Stimulated activated naive CD8-positive, alpha-beta T cell treated with anti-CD3 and anti-CD28 coated beads, Interleukin-15, Interleukin-2, amounts not matched to agents 100 ng/mL and 50 ng/mL, for 24 hours (primary cell): Measurements from ENCODE around the gene UGT1A10.

Experiments used
- H3K27ac Mint-ChIP-seq: one replicate; pipeline ENCODE4 v1.8.0; 2021; ENCODE audit warnings: mild to moderate bottlenecking, mixed read lengths
- H3K27me3 Mint-ChIP-seq: one replicate; pipeline ENCODE4 v1.8.0; 2021; ENCODE audit warnings: mixed read lengths
- H3K36me3 Mint-ChIP-seq: one replicate; pipeline ENCODE4 v1.8.0; 2021; ENCODE audit warnings: low read depth, mixed read lengths
- H3K4me1 Mint-ChIP-seq: one replicate; pipeline ENCODE4 v1.8.0; 2021; ENCODE audit warnings: low read depth, mixed read lengths
- H3K4me3 Mint-ChIP-seq: one replicate; pipeline ENCODE4 v1.8.0; 2021; ENCODE audit warnings: mild to moderate bottlenecking, mixed read lengths
- H3K9me3 Mint-ChIP-seq: one replicate; pipeline ENCODE4 v1.8.0; 2021; ENCODE audit warnings: mixed read lengths

The UGT1A10 gene

DNA sequence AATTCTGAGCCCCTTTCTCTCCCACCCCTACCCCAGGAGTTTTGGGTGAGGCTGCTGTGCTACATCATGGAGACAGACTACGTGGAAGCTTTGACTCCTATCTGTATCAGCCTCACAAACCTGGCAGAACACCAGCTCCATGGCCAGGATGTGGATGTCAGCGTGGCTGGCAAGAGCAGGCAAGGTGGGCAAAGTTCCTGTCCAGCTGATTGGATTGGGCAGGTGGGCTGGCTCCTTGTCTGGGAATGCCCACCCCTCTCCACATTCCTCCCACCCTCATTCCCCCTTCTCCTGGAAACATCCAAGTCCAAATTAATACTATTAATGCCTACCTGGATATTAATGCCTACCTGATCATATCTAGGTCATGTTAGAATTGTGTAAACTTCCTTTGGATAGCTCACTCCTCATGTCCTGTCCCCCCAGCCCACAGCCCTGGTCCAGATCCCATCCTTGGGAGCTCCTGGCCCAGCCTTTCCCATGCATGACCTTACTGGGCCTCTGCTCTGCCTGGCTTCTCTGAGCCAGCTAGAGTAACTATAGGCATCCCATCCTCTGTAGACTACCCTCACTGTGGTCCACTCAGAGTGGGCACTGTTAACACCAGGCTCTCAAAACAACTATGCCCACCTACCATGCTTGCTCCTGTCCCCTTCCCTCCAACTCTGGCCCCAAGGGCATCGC lies 166.0 kb downstream of the UGT1A10 start:
- H3K4me3 Mint-ChIP-seq: no peak overlapping the region
- no peaks in the 10 kb centered on the region for H3K36me3 Mint-ChIP-seq
- no peaks in the 10 kb centered on the region for H3K4me1 Mint-ChIP-seq
- peaks cover 5% of the 10 kb centered on the region for H3K9me3 Mint-ChIP-seq
- peaks cover 3% of the 10 kb centered on the region for H3K27me3 Mint-ChIP-seq
- H3K27ac Mint-ChIP-seq: no peak overlapping the region

DNA sequence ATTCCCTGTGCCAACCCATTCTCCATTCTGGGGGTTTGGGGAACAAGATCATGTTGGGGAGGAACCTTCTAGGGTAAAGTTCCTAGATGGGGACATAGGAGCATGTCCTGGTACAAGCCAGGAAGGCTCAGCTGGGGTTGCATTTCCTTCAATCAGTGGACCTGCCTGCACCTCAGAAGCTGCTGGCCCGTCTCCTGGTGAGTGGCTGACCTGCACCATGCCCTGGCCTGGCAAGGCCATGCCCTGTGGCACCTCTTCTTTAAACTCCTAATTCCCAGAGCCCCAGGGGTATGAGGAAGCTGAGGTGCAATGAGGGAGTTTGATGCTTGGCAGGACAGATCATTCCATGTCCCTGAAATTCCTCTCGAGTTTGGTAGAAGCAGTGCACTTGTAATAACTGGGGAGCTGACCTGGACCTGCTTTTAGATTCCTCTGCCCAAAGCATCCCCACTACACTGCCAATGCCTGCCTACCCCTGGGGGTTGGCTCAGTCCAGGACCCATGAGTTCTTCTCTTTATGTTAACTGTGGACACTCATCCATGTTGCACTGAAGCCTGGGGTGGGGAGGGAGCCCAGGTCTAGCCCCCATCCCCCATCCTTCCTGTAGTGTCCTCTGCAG lies 167.2 kb downstream of the UGT1A10 start:
- Mint-ChIP-seq H3K36me3 (no peaks in the 10 kb centered on the region), H3K27me3 (peaks cover 3% of the 10 kb centered on the region), H3K9me3 (peaks cover 5% of the 10 kb centered on the region), H3K4me3 (no peak overlapping the region), H3K4me1 (no peaks in the 10 kb centered on the region), H3K27ac (no peak overlapping the region)

DNA sequence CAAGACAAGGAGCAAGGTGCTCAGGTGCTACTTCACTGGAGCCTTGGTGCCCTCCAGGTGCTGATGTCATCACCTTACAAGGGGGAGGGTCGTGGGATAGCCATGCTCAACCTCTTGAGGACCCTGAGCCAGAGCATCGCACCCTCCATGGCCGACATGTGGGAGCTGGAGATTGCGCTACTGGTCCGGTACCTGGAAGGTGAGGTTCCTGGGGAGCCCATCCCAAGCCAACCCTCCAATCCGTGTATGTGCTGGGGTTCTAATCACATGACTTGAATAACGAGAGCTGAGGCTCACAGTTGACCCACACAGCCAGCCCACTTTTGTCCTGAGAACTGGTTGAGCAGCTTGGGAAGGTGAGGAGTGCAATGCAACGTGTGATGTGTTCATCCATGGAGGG lies 167.7 kb downstream of the UGT1A10 start:
- no peaks in the 10 kb centered on the region for H3K4me1 Mint-ChIP-seq
- no peak overlapping the region for H3K27ac Mint-ChIP-seq
- peaks cover 5% of the 10 kb centered on the region for H3K9me3 Mint-ChIP-seq
- no peaks in the 10 kb centered on the region for H3K36me3 Mint-ChIP-seq
- peaks cover 3% of the 10 kb centered on the region for H3K27me3 Mint-ChIP-seq
- H3K4me3 Mint-ChIP-seq: no peak overlapping the region

DNA sequence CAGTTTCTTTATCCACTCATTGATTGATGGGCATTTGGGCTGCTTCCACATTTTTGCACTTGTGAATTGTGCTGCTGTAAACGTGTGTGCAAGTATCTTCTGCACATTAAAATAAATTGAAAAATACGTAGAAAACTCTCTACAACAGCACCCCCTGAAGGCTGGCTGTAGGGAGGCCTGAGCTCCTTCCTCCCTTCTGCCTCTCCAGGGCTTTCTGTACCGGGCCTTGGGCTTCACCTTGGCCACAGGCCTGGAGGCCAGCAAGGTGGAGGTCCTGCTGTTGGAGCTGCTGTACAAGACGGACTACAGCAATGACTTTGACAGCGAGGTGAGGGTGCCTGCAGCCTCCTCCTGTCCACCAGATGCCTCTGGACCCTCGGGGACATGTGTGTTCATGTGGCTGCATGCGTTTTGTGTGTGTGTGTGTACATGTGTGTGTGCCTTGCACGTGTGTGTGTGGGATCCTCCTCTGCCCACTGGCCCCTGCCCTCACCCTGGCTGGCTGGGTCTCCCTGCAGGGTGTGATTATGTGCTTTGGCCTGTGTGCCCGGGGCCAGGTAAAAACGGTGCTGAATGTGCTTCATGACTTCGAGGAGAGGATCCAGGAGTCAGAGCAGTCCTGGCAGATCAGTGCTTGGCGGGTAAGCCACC lies 171.1 kb downstream of the UGT1A10 start:
- Mint-ChIP-seq H3K4me1 (no peaks in the 10 kb centered on the region), H3K36me3 (no peaks in the 10 kb centered on the region), H3K27me3 (peaks cover 13% of the 10 kb centered on the region), H3K4me3 (no peak overlapping the region), H3K9me3 (no peaks in the 10 kb centered on the region), H3K27ac (no peak overlapping the region)

DNA sequence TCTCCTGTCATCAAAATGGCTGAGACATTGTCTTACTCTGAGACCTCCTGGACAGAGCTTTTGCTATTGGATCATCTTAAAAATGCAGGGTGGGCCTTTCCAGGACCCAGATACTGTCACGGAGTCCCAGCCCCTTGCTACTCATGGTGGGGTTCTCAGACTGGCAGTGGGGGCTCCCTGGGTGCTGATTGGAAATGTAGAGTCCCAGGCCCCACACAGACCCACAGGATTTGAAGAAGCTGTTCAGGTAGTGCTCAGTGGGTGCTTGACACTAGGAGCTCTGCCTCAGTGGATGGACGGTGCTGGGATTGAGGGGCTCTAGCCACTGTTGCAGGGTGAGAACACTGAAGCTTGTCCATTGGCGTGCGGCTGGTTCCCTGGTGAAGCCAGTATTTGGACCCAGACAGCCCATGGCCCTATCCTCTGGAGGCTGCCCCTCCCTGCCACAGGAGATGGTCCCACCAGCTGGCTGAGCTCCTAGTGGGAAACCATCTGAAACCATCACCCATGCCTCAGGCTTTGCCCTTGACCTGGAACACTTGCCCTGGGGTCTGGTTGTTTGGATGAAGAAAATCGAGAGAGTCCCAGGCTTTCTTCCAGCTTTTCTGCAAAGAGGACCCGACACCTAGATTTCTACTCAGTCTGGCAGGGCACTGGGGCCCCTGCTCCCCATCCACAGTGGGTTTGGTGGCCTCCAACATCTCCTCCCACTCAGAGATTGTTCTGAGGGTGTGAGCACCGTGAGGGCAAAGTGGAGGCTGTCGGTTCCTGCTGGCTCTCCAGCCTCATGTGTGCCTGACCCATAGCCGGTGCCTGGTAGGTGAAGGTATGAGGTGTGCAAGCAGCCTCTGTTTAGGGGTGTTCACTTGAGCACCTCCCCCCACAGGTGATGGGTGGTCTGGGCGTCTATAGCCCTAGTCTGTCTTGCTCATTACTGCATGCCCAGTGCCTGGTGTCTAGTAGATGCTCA lies 172.0 kb downstream of the UGT1A10 start:
- H3K9me3 Mint-ChIP-seq: no peaks in the 10 kb centered on the region
- no peak overlapping the region for H3K4me3 Mint-ChIP-seq
- no peak overlapping the region for H3K27ac Mint-ChIP-seq
- H3K4me1 Mint-ChIP-seq: no peaks in the 10 kb centered on the region
- no peaks in the 10 kb centered on the region for H3K36me3 Mint-ChIP-seq
- peaks cover 13% of the 10 kb centered on the region for H3K27me3 Mint-ChIP-seq

DNA sequence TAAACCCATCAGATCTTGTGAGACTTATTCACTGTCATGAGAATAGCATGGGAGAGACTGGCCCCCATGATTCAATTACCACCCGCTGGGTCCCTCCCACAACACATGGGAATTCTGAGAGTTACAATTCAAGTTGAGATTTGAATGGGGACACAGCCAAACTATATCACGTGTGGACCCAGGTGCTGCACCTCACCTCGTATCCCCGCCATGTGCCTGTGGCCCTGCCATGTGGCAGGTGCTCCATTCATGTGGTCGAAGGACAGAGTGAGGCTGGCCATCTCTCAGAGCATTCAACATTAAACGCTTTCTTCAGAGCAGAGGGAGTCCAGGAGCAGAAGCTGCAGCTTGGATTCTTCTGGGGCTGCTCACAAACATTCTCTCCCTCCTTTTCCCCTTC lies 174.1 kb downstream of the UGT1A10 start:
- no peak overlapping the region for H3K27ac Mint-ChIP-seq
- H3K4me1 Mint-ChIP-seq: no peaks in the 10 kb centered on the region
- H3K4me3 Mint-ChIP-seq: no peak overlapping the region
- peaks cover 9% of the 10 kb centered on the region for H3K27me3 Mint-ChIP-seq
- H3K9me3 Mint-ChIP-seq: no peaks in the 10 kb centered on the region
- no peaks in the 10 kb centered on the region for H3K36me3 Mint-ChIP-seq

DNA sequence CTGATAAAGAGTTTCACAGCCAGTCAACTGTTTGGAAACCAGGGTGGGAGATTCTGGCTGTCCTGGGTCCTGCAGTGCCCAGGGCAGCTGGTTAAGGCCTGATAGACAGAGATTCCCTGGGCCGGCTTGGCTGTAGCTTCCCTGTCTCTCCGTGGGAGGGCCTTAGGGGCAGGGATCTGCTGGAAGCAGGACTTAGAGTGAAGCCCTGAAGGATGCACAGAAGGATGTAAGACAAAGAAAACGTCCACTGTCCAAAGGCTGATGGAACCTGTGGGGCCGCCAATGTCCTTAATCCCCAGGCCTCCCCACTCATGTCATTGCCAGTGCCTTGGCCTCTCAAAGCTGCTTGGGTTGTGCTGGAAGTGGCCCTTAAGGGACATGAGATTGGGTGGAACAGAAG lies 174.8 kb downstream of the UGT1A10 start:
- H3K36me3 Mint-ChIP-seq: no peaks in the 10 kb centered on the region
- no peak overlapping the region for H3K4me3 Mint-ChIP-seq
- H3K9me3 Mint-ChIP-seq: no peaks in the 10 kb centered on the region
- H3K27me3 Mint-ChIP-seq: peaks cover 12% of the 10 kb centered on the region
- no peaks in the 10 kb centered on the region for H3K4me1 Mint-ChIP-seq
- no peak overlapping the region for H3K27ac Mint-ChIP-seq

DNA sequence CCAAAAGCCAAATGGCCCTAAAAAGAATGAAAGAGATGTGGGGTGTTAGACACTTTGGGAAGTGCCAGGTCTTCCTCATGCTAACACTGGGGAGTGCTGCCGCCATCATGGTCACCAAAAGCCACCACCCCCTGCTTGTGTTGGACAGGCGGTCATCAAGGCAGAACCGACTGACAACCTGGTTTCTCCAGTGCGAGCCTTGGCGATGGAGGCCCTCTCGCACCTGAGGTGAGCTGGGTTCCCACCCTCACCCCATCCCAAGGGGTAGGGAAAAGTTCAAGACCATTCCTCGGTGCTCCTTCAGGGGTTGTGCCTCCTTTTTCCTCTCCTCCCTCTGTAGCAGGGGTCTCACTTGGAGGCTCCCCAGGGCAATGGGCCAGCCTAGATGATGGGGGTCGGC lies 175.5 kb downstream of the UGT1A10 start:
- Mint-ChIP-seq H3K9me3 (no peaks in the 10 kb centered on the region), H3K4me1 (no peaks in the 10 kb centered on the region), H3K27ac (no peak overlapping the region), H3K27me3 (peaks cover 14% of the 10 kb centered on the region), H3K36me3 (no peaks in the 10 kb centered on the region), H3K4me3 (no peak overlapping the region)

DNA sequence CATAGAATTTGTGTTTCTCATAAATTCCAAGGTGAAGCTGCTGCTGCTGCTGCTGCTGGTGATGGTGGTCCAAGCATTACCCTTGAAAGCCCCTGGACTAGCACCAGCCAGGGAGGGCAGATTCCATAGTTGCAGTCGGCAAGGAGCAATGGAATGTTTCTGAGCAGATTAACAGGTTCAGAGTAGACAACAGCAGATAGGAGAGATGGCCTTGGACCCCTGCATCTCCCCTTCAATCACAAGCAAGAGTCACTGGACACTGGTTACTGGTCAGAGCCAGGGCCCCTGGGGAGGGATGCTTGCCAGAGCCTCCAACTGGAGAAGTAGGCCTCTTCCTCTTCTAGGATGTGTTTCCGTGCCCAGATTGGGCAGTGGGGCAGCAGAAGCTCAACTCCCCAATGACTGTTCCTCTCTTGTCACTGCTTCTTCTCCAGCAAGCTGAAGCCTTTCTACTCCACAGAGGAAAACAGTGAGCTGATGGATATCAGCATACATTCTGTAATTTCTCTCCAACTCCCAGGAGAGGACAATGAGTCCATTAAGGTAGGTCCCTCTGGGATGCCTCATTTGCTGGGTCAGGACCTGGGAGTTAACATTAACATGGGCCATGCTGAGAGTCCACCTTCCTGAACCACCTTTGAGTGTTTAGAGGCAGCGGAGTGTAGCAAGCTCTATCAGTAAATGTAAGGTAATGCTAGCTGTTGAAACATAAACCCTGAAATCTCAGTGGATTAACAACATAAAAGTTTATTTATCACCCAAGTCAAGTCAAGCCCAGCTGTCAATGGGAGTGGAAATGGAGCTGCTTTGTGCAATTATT lies 177.2 kb downstream of the UGT1A10 start:
- Mint-ChIP-seq H3K27ac (no peak overlapping the region), H3K4me1 (no peaks in the 10 kb centered on the region), H3K27me3 (peaks cover 14% of the 10 kb centered on the region), H3K4me3 (no peak overlapping the region), H3K9me3 (no peaks in the 10 kb centered on the region), H3K36me3 (no peaks in the 10 kb centered on the region)

DNA sequence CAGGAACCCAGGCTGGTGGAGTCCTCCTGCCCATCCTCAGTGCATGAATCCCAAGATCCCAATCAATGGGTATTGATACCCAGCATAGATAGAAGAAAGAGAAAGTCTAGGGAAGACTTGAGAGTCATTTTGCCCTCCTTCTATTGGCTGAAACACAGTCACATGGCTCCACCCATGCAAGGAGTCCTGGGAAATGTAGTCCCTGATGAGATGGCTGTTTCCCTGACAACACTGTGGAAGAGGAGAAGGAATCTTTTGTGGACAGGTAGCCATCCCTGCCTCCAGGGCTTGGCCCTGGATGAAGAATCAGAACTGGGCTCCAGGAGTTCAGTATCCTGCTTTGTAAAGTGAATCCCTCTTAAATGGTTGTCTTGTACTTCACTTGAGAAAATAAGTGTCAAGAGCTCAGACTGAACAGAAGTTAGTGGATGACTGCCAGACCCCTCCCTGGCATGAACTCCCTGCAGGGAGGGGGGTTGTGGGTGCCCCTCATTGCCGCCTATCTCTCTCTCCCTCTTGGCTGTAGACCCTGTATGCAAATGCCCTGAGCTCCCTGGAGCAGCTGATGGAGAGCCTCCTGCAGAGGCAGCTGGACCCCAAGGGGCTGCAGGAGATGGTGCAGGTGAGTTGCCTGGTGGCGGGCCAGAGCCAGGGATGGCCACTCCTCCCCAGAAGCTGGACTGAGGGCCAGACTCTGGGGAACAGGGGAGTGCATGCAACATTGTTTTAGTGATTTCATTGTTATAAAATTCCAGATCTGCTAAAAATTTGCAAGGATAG lies 178.0 kb downstream of the UGT1A10 start:
- Mint-ChIP-seq H3K27me3 (peaks cover 14% of the 10 kb centered on the region), H3K9me3 (no peaks in the 10 kb centered on the region), H3K36me3 (no peaks in the 10 kb centered on the region), H3K4me1 (no peaks in the 10 kb centered on the region), H3K27ac (no peak overlapping the region), H3K4me3 (no peak overlapping the region)

DNA sequence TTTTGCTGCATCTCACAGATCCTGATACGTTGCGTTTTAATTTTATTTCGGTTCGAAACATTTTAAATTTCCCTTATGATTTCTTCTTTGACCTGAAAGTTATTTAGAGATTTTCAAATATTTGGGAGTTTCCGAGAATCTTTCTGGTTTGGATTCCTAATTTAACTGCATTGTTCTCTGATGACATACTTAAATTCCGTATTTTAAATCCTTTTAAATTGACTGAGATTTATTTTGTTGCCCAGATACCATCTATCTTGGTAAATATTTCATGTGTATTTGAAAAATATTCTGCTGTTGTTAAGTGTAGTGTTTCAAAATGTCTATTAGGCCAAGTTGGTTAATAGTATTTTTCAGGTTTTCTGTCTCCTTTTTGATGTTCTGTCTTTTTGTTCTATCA lies 179.6 kb downstream of the UGT1A10 start:
- Mint-ChIP-seq H3K9me3 (no peaks in the 10 kb centered on the region), H3K36me3 (no peaks in the 10 kb centered on the region), H3K27ac (no peak overlapping the region), H3K27me3 (peaks cover 6% of the 10 kb centered on the region), H3K4me3 (no peak overlapping the region), H3K4me1 (no peaks in the 10 kb centered on the region)

DNA sequence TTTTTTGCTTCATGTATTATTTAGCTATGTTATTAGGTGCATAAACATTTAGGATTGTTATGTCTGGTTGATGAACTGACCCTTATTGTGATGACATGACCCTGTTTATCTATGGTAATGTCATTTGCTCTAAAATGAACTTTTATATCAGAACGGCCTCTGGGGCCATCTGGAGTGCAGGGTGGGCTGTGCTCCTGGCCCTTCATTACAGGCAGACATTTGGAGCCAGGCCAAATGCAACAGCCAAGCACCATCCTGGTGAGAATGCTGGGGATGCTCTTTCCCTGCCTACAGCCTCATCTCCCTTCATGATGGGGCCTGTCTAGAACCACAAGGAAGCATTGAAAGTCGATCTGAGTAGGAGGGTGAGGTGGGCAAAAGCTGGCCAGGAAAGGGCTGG lies 180.1 kb downstream of the UGT1A10 start:
- Mint-ChIP-seq H3K9me3 (no peaks in the 10 kb centered on the region), H3K27me3 (peaks cover 4% of the 10 kb centered on the region), H3K27ac (no peak overlapping the region), H3K36me3 (no peaks in the 10 kb centered on the region), H3K4me1 (no peaks in the 10 kb centered on the region), H3K4me3 (no peak overlapping the region)

DNA sequence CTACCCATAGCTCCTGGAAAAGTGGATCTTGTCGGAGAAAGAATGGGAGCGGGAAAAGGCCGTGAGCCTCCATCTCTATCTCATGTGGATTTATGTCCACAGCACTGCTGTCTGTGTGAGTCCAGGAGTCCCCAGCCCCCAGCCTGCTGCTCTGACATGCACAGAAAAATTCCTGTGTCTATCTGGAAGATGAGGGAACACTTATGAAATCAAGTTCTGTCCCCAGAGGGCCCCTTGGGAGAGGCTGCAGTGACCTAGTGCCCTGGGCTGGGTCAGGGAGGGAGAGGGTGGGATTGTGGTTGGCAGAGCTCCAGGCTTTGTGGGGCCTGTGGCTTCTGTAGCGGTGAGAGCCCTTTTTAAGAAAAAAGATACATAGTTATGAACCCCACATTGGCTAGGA lies 180.5 kb downstream of the UGT1A10 start:
- H3K27ac Mint-ChIP-seq: no peak overlapping the region
- no peaks in the 10 kb centered on the region for H3K9me3 Mint-ChIP-seq
- no peaks in the 10 kb centered on the region for H3K4me1 Mint-ChIP-seq
- H3K36me3 Mint-ChIP-seq: no peaks in the 10 kb centered on the region
- no peak overlapping the region for H3K4me3 Mint-ChIP-seq
- H3K27me3 Mint-ChIP-seq: peaks cover 4% of the 10 kb centered on the region
